ENCODE measurements around the gene ASAP3. TPM values are rescaled to one million over a fixed set of nuclear protein-coding genes. Genes with fewer than 3 reads are reported as not detected.

ASAP3 gene
- total RNA-seq, result under 1 TPM; 0.50 to 0.58 TPM

DNA sequence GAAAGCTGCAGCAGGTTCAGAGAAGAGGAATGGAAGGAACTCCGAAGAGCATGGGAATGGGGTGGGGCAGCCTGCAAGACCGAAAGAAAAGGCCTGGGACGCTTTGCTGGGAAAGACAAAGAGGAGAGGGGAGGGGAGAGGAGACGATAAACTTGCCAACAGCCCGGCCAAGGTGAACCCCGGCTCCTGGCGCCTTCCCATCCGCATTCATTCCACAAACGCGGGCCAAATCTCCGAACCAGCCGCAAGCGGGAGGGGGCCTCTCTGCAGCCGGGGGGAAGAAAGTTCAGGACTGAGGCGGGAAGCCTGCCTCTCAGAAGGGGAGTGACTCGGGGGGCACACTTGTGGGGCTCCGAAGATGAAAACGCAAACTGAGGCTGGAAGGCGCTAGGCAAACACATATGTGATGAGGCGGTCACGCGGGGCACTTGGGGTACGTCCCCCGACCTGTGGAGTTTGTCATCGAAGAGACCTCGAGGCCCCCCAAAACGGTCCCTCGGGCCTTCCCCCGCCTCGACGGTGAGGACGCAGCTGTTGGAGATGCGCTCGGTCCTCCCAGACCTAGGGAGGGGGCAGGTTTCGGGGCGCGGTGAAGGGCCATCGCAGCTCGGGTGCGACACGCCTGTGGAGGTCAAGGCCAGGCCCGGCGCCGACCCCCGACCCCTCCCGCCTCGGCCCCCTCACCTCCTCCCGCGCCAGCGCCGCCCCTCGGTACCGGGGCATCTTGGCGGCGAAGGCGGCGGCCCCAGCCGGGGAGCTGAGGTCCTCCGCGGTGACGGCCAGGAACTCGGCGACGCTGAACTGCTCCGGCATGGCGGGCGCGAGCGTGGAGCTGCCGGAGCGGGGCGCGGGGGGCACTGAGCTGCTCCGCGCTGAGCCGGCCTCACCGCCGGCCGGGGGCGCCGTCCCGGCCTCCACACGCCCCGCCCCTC lies at the start of gene ASAP3:
Gene ASAP3, minus strand, starts transcription at position 859 of the 932 bp plus-strand sequence. Its CDS starts 46 bp downstream, at position 813.
- Mint-ChIP-seq H3K4me3 (peak within 1 kb of the TSS; percentile 75), H3K9me3 (no peaks in the 10 kb centered on the region), H3K36me3 (no peaks in the 10 kb centered on the region), H3K4me1 (ENCODE audit: low read depth) (peaks cover 26% of the 10 kb centered on the region), H3K27ac (no peak within 1 kb of the TSS), H3K27me3 (peaks cover 21% of the 10 kb centered on the region)
- ChIA-PET CTCF (interaction anchor here (0.5 to 7.0 kb wide), 7 partner anchors 11 to 154 kb away, joined by 3 to 74 read pairs (median 6); no protein-coding TSS in a partner anchor), POLR2A (interaction anchor here (0.6 to 0.8 kb wide), 3 partner anchors 82 to 408 kb away, joined by 3 read pairs; no protein-coding TSS in a partner anchor)
- DNase-seq, result peak; percentile 12
- intact Hi-C loops (cut with micrococcal nuclease), result loop anchor here (2.0 kb wide), 1 partner anchor 47 kb away; the partner anchor contains the start of gene E2F2

DNA sequence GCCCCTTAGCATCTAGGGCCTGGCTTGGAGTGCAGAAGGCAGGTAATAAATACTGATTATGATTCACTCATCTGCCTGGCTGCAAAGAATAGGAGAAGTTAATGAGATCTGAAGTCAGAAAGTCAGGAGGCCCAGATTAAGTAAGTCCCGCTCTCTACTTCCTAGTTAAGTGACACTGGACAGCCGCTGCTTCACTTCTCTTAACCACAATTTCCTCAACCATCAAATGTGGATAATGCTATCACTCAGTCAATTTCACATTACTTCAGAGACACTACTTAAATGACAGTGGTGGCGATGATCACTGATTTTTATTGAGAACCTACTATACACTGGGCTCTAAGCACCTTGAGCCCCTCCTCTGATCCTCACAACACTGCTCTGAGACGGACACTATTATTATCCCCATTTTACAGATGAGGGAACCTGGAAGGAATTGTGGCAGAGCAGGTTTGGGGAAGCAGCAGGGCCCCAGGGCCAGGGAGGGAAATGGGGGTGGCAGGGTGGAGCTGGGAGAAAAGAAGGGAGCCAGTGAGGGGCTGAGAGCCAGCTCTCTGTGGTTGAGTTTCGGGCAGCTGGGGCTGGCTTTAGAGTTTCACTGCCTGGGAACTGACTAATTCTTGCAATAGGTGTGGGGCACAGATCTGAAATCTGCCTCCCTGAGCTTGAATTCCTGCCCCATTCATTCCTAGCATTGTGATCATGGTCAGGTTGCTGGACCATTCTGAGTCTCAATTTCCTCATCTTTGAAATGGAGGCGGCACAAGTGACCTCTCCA lies 49.5 kb upstream of the ASAP3 start:
- intact Hi-C loops (cut with micrococcal nuclease), result loop anchor here (1.0 to 10.0 kb wide), 5 partner anchors 11 to 429 kb away; partner anchors contain the start of gene TCEA3
- peak overlapping the region; percentile 24 for H3K27ac Mint-ChIP-seq
- CTCF ChIA-PET, result interaction anchor here (0.6 to 11.2 kb wide), 6 partner anchors 9 to 103 kb away, joined by 3 to 170 read pairs (median 4); no protein-coding TSS in a partner anchor

DNA sequence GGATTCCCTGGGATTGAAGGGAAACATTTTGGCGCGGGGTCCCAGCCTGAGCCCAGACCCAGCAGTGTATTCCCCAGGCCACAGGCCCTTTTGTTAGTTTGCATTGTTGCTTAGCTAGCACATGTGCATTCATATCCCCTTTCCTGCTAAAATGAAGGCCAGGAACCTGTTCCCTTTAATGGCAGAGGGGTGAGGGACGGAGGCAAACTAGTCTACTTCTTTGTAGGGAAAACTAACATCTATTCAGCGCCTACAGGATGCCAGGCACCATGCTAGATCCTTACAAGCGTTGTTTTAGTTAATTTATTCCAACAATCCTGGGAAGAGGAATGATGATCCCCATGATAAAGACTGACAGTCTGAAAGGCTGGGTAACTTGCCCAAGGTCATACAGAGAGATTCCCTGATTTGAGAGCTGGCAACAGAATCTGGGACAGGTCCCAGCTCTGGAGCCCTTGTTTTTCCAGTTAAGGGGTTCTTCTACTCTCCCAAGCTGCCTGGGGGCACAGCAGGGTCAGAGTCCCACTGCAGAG lies 47.6 kb upstream of the ASAP3 start:
- CTCF ChIA-PET, result interaction anchor here (0.9 to 11.2 kb wide), 7 partner anchors 9 to 105 kb away, joined by 3 to 170 read pairs (median 6); no protein-coding TSS in a partner anchor
- POLR2A ChIA-PET, result interaction anchor here (1.5 to 1.6 kb wide), 2 partner anchors 27 to 35 kb away, joined by 5 to 6 read pairs; partner anchors contain the start of gene ID3
- peak overlapping the region; percentile 88 for H3K4me3 Mint-ChIP-seq
- no peaks in the 10 kb centered on the region for H3K27me3 Mint-ChIP-seq
- peaks cover 5% of the 10 kb centered on the region for H3K36me3 Mint-ChIP-seq
- H3K9me3 Mint-ChIP-seq, result no peaks in the 10 kb centered on the region
- no peak for DNase-seq
- peak overlapping the region; percentile 91 for H3K27ac Mint-ChIP-seq
- intact Hi-C loops (cut with micrococcal nuclease), result loop anchor here (1.0 to 10.0 kb wide), 7 partner anchors 8 to 427 kb away; partner anchors contain the start of genes ASAP3, HNRNPR and TCEA3
- peaks cover 68% of the 10 kb centered on the region for H3K4me1 Mint-ChIP-seq (ENCODE audit: low read depth)

More for the DNA sequence above, 49.5 kb upstream of the ASAP3 start:
- Mint-ChIP-seq H3K4me3 (no peak overlapping the region), H3K4me1 (ENCODE audit: low read depth) (peaks cover 55% of the 10 kb centered on the region), H3K27me3 (no peaks in the 10 kb centered on the region), H3K9me3 (no peaks in the 10 kb centered on the region), H3K36me3 (peaks cover 5% of the 10 kb centered on the region)
- POLR2A ChIA-PET, result interaction anchor here (0.6 to 1.1 kb wide), 2 partner anchors 9 to 47 kb away, joined by 3 to 4 read pairs; no protein-coding TSS in a partner anchor
- DNase-seq, result peak; percentile 46

GRCh38 chr1:23530747-23531561 lies 47.0 kb upstream of the ASAP3 start, which contains the start of gene E2F2:
TSS of gene E2F2 (minus strand) at chr1:23531233. CDS start at chr1:23530793, 440 bp downstream.
- Mint-ChIP-seq H3K4me1 (ENCODE audit: low read depth) (peaks cover 75% of the 10 kb centered on the region), H3K27ac (peak within 1 kb of the TSS; percentile 91), H3K36me3 (peaks cover 8% of the 10 kb centered on the region), H3K4me3 (peak within 1 kb of the TSS; percentile 88), H3K27me3 (no peaks in the 10 kb centered on the region), H3K9me3 (no peaks in the 10 kb centered on the region)
- CTCF ChIA-PET, result interaction anchor here (1.2 to 11.2 kb wide), 6 partner anchors 11 to 106 kb away, joined by 3 to 170 read pairs (median 6); no protein-coding TSS in a partner anchor
- intact Hi-C loops (cut with micrococcal nuclease), result loop anchor here (1.0 to 10.0 kb wide), 6 partner anchors 8 to 426 kb away; partner anchors contain the start of genes ASAP3, HNRNPR and TCEA3
- POLR2A ChIA-PET, result interaction anchor here (0.6 to 1.6 kb wide), 3 partner anchors 11 to 88 kb away, joined by 3 to 5 read pairs (median 3); no protein-coding TSS in a partner anchor
- peak; percentile 89 for DNase-seq

DNA sequence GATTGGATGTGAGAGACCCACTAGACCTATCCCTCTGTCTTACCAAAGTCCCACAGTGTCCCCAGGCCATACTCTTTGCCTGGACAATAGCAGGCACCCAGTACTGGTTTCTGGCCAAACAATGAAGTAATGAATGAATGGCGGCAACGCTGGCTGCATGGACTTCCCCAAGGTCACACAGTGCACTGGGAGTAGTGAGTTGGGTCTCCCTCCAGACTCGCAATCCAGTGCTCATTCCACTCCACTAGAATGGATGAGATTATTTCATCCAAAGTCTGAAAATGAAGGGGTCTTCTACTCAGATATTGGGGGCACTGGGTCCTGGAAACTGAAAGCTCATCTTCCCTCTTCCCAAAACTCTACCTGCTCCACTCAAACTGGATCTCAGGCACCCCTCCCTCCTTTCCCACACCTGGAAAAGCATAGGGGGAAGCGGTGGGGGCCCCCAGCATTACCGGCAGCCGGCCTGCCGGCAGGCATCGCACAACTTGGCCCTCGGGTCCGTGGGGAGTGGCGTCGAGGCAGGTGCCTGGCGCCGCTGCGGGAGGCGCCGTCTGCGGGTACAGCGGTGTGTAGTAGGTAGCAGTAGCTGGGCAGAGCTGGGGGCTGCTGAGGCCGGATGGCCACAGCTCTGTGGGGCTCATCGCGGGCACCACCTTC lies 46.2 kb upstream of the ASAP3 start:
- ChIA-PET CTCF (interaction anchor here (1.5 to 11.2 kb wide), 7 partner anchors 10 to 107 kb away, joined by 5 to 170 read pairs (median 18); no protein-coding TSS in a partner anchor), POLR2A (interaction anchor here (0.9 to 1.6 kb wide), 2 partner anchors 10 to 33 kb away, joined by 3 to 5 read pairs; no protein-coding TSS in a partner anchor)
- peak; percentile 51 for DNase-seq
- intact Hi-C loops (cut with micrococcal nuclease), result loop anchor here (2.0 to 10.0 kb wide), 5 partner anchors 45 to 425 kb away; partner anchors contain the start of genes ASAP3, HNRNPR and TCEA3
- Mint-ChIP-seq H3K4me1 (ENCODE audit: low read depth) (peaks cover 79% of the 10 kb centered on the region), H3K9me3 (no peaks in the 10 kb centered on the region), H3K4me3 (peak overlapping the region; percentile 85), H3K27ac (peak overlapping the region; percentile 54), H3K27me3 (no peaks in the 10 kb centered on the region), H3K36me3 (peaks cover 12% of the 10 kb centered on the region)

- Mint-ChIP-seq H3K27ac (no peak overlapping the region), H3K4me3 (peak overlapping the region; percentile 85), H3K27me3 (no peaks in the 10 kb centered on the region), H3K36me3 (peaks cover 12% of the 10 kb centered on the region), H3K9me3 (no peaks in the 10 kb centered on the region), H3K4me1 (ENCODE audit: low read depth) (peaks cover 80% of the 10 kb centered on the region)
- ChIA-PET CTCF (interaction anchor here (0.7 to 11.2 kb wide), 7 partner anchors 10 to 108 kb away, joined by 3 to 170 read pairs (median 9); no protein-coding TSS in a partner anchor), POLR2A (interaction anchor here (0.9 to 1.9 kb wide), 2 partner anchors 10 to 22 kb away, joined by 3 to 5 read pairs; no protein-coding TSS in a partner anchor)
- DNase-seq, result peak; percentile 32
- intact Hi-C loops (cut with micrococcal nuclease), result loop anchor here (2.0 to 10.0 kb wide), 5 partner anchors 45 to 425 kb away; partner anchors contain the start of genes ASAP3, HNRNPR and TCEA3
Observed at GRCh38 chr1:23529146-23530086, 45.4 kb upstream of the ASAP3 start.

DNA sequence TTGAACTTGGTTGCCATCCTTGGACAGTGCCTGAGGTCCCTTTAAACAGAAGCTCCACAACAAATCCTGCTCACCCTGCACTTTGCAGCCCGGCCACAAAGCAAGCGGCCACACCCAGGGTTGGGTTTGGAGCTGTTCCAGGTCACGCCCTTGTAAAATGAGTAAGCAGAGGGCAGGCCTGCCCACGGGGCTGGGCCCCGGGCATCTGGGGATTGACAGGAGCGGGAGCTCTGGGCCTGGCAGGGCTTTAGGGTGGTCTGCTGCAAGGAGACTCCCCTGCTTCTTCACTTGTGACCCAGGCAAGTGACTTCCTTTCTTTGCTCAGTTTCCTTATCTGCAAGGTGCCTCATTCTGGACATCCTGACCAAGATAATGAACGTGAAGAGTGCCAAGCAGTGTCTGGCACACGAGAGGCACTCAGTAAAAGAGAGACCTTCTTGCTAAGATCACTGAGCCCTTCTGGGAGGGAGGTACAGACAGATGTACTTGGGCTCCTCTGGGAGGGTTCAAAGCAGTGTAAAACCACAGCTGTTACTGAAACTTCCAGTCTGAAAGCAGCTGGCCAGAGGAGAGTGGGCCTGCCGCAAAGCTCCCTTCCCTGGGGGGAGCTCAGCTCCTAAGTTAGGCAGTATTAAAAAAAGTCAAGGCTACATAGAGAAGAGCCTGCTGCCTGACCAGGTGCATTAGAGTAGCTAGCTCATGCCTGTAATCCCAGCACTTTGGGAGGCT lies 44.4 kb upstream of the ASAP3 start:
- no peaks in the 10 kb centered on the region for H3K27me3 Mint-ChIP-seq
- H3K27ac Mint-ChIP-seq, result peak overlapping the region; percentile 61
- H3K4me3 Mint-ChIP-seq, result peak overlapping the region; percentile 85
- H3K9me3 Mint-ChIP-seq, result no peaks in the 10 kb centered on the region
- CTCF ChIA-PET, result interaction anchor here (1.1 to 11.2 kb wide), 12 partner anchors 9 to 109 kb away, joined by 3 to 170 read pairs (median 6); partner anchors contain the start of gene ASAP3
- H3K36me3 Mint-ChIP-seq, result peaks cover 14% of the 10 kb centered on the region
- POLR2A ChIA-PET, result interaction anchor here (1.0 to 1.9 kb wide), 2 partner anchors 12 to 21 kb away, joined by 3 to 5 read pairs; no protein-coding TSS in a partner anchor
- intact Hi-C loops (cut with micrococcal nuclease), result no loop called here
- H3K4me1 Mint-ChIP-seq (ENCODE audit: low read depth), result peaks cover 75% of the 10 kb centered on the region
- DNase-seq, result peak; percentile 91

GRCh38 chr1:23527900-23528249 lies 43.9 kb upstream of the ASAP3 start:
- Mint-ChIP-seq H3K4me1 (ENCODE audit: low read depth) (peaks cover 75% of the 10 kb centered on the region), H3K27ac (no peak overlapping the region), H3K4me3 (peak overlapping the region; percentile 85), H3K27me3 (no peaks in the 10 kb centered on the region), H3K9me3 (no peaks in the 10 kb centered on the region), H3K36me3 (peaks cover 15% of the 10 kb centered on the region)
- ChIA-PET POLR2A (interaction anchor here (1.0 to 1.9 kb wide), 2 partner anchors 12 to 20 kb away, joined by 3 to 5 read pairs; no protein-coding TSS in a partner anchor), CTCF (interaction anchor here (1.1 to 11.2 kb wide), 12 partner anchors 9 to 110 kb away, joined by 3 to 170 read pairs (median 6); partner anchors contain the start of gene ASAP3)
- intact Hi-C loops (cut with micrococcal nuclease), result no loop called here
- DNase-seq, result no peak
